ENCODE results near the gene TMSB15C.
"Not testable (repeated sequence)": the region's sequence is repeated elsewhere in the genome, so short reads cannot be mapped to it uniquely, and the experiment has no call there.

TMSB15C gene

GRCh38 chrX:104075778-104076445 is at the start of gene TMSB15C:
TSS of gene TMSB15C (minus strand) at chrX:104076236.
- not testable (repeated sequence) for DNase-seq (ENCODE audit: low read depth in 2 of 2)

GRCh38 chrX:104122829-104123228 is 46.8 kb upstream of the TMSB15C start:
- DNase-seq (ENCODE audit: low read depth in 2 of 2): no peak

- no peak for DNase-seq (ENCODE audit: low read depth in 2 of 2)
These were observed 42.7 kb upstream of the TMSB15C start for GRCh38 chrX:104118765-104119164.

- no peak for DNase-seq (ENCODE audit: low read depth in 2 of 2)
These were observed 41.7 kb upstream of the TMSB15C start for GRCh38 chrX:104117759-104118158.

GRCh38 chrX:104113222-104113965 is 37.4 kb upstream of the TMSB15C start:
- peak in 1 of 2 donors; percentile 27 for DNase-seq (ENCODE audit: low read depth in 2 of 2)

- peak in 1 of 2 donors; percentile 18 for DNase-seq (ENCODE audit: low read depth in 2 of 2)
These were observed 36.4 kb upstream of the TMSB15C start, which contains the start of gene ZCCHC18 for GRCh38 chrX:104112326-104112951. TSS of gene ZCCHC18 (plus strand) at chrX:104112523. CDS start at chrX:104114112, 1,589 bp downstream.

- DNase-seq (ENCODE audit: low read depth in 2 of 2): not testable (repeated sequence)
These were observed 34.6 kb upstream of the TMSB15C start for GRCh38 chrX:104110491-104111240.

GRCh38 chrX:104108955-104109354 is 32.9 kb upstream of the TMSB15C start:
- no peak for DNase-seq (ENCODE audit: low read depth in 2 of 2)

- DNase-seq (ENCODE audit: low read depth in 2 of 2): no peak
These were observed 29.6 kb upstream of the TMSB15C start for GRCh38 chrX:104105330-104106262.

- DNase-seq (ENCODE audit: low read depth in 2 of 2): no peak
These were observed 28.6 kb upstream of the TMSB15C start for GRCh38 chrX:104104676-104105075.

GRCh38 chrX:104098919-104099318 is 22.9 kb upstream of the TMSB15C start:
- no peak for DNase-seq (ENCODE audit: low read depth in 2 of 2)

GRCh38 chrX:104098151-104098808 is 22.2 kb upstream of the TMSB15C start:
- DNase-seq (ENCODE audit: low read depth in 2 of 2): peak; percentile 15 to 27

GRCh38 chrX:104085919-104086318 is 9.9 kb upstream of the TMSB15C start:
- no peak for DNase-seq (ENCODE audit: low read depth in 2 of 2)

- DNase-seq (ENCODE audit: low read depth in 2 of 2): no peak
These were observed 9.4 kb upstream of the TMSB15C start for GRCh38 chrX:104085477-104085876.

GRCh38 chrX:104084534-104085277 is 8.7 kb upstream of the TMSB15C start:
- no peak for DNase-seq (ENCODE audit: low read depth in 2 of 2)

GRCh38 chrX:104084063-104084462 is 8.0 kb upstream of the TMSB15C start:
- DNase-seq (ENCODE audit: low read depth in 2 of 2): no peak

GRCh38 chrX:104077854-104078253 is 1.8 kb upstream of the TMSB15C start:
- not testable (repeated sequence) for DNase-seq (ENCODE audit: low read depth in 2 of 2)

- not testable (repeated sequence) for DNase-seq (ENCODE audit: low read depth in 2 of 2)
These were observed 13.4 kb downstream of the TMSB15C start for GRCh38 chrX:104062636-104063035.

- DNase-seq (ENCODE audit: low read depth in 2 of 2): not testable (repeated sequence)
These were observed 21.1 kb downstream of the TMSB15C start for GRCh38 chrX:104054956-104055355.

All from stimulated activated CD8-positive, alpha-beta memory T cell treated with anti-CD3 and anti-CD28 coated beads, Interleukin-7, amount 100 ng/mL, for 4 hours (primary cell).